ENCODE results near the gene MYBBP1A.

GRCh38 chr17:4573669-4574068 lies 18.5 kb upstream of the MYBBP1A start:
- no peak for TF ChIP-seq POLR2A (IDR thresholded peaks at IDR 0.05; ENCODE audit: low read length)
- TF ChIP-seq GATA1 (IDR thresholded peaks at IDR 0.05; ENCODE audit: low read depth, low read length) = no peak

Data from erythroblast (primary cell).